NCI-H128 (cell line): ENCODE measurements around the gene AGBL4.

ENCODE experiments used
- DNase-seq: peaks from one replicate; lab custom pipeline; 2025; ENCODE audit not compliant: unreplicated experiment; lab: John Stamatoyannopoulos, UW

The AGBL4 gene

DNA sequence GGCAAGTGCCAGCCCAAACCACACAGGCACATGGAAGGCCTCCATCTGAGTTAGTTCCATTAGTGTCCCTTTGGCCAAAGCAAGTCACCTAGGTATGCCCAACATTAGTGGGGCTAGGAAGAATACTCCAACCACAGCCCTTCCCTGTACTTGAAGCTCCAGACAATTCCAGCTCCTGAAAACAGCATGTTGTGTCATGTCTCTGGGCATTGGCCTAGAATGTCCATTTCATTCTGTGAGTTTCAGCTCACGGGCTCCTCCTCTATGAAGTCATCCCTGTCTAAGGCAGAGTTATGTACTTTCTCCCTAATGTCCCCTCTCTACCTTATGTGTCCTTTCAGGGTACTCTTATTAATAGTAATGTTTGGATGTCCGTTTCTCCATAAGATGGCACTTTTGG is 1455.3 kb downstream of the AGBL4 start:
- DNase-seq, result no peak

GRCh38 chr1:48566492-48566891 is 1457.3 kb downstream of the AGBL4 start:
- DNase-seq, result no peak

DNA sequence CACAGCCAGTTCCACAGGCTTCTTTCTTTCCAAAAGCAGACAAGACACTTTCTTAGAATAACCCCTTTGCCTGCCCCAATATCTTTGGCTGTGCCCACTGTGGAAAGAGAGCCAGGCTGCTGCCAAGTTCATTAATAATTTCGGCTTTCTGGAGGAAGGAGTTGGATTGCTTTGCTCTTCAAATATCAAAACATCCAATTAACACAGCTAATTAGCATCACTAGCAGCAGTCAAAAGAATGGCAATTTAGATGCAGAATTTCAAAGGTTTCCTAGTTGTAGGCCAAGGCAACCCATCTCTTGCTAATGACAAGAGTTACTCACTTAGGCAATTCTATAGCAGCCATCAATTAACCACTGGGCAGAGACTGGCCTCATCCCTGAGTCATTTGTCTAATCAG is 1460.7 kb downstream of the AGBL4 start:
- no peak for DNase-seq

GRCh38 chr1:48561444-48561843 is 1462.3 kb downstream of the AGBL4 start:
- no peak for DNase-seq

- DNase-seq, result no peak
Observed at GRCh38 chr1:48560577-48560976, 1463.2 kb downstream of the AGBL4 start.

DNA sequence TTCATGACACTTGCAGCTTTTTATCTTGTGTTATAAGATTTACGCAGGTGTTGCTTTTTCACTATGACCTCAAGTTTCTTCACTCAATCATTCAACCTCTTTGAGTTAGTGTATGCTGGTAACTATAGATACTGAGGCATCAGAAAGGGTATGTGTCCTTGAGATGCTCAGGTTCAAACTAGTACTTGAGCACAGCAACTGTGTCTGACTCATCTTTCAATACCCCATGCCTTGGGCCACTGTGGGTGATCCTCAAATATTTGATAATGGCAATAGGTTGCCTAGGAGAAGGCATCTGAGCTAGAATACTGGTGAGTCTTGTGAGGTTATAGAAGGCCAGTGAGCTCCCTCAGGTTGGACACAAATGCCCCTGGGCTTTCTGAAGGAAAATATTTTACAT is 1463.6 kb downstream of the AGBL4 start:
- DNase-seq, result no peak

DNA sequence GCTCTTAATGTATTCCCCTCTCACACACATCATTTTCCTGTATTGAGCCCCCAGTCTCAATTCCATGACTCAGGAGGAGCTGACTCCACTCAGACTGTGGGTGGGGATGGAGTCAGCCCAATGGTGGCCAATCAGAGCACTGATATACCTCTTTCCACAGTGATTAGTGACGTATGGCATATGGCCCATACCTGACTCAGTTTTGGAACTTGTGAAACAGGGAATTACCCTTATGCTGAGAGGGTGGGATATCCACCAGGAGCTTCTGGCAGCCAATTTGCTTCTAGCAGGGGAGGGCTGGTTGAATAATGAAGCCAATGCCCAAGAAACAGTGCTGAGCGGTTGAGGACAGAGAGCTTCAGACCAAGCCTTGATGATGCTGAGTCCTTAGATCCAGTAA is 1465.4 kb downstream of the AGBL4 start:
- DNase-seq, result no peak

DNA sequence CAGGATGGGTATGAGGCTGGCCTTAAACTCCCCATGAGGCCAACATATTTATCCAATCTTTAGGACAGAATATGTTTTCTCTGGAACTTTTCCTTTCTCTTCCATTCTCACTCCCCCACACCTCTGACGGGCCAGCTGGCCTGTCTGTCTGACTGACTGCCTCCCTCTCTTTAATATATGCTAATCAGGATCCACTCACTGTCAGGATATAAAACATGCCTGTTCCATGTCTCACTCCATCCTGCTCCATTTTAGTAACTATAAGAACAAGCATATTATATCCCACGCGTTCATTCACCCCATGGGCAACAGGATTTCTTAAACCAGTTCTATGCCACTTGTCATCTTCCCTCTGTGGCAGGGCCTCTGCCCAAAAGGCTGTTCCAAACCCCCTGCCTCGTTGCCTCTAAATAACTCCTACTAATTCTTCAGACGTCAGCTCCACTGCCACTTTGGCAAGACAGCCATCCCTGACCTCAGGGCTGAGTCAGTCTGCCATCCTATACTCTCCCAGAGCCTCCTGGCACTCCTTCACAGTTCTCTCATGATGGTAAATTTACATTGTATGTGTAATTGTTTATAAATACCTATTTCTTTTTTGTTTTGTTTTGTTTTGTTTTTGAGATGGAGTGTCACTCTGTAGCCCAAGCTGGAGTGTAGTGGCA is 1467.4 kb downstream of the AGBL4 start:
- DNase-seq, result no peak

DNA sequence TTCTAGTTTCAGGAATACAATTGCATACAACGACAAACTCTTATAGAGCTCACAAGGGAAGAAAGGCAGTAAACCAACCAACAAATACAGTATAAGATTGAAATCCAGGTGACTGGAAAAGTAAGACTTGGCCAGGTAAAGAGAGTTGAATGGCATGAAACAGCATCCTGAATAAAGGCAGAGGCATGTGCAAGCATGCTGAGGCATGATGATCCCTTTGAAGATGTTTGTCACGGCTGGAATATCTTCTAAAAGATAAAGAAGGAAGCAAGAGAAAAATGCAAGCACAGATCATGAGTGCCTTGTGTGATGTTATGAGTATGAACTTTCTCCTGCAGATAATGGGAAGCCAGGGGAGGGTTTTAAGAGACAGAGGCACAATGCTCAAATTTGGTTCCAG is 1468.5 kb downstream of the AGBL4 start:
- no peak for DNase-seq

DNA sequence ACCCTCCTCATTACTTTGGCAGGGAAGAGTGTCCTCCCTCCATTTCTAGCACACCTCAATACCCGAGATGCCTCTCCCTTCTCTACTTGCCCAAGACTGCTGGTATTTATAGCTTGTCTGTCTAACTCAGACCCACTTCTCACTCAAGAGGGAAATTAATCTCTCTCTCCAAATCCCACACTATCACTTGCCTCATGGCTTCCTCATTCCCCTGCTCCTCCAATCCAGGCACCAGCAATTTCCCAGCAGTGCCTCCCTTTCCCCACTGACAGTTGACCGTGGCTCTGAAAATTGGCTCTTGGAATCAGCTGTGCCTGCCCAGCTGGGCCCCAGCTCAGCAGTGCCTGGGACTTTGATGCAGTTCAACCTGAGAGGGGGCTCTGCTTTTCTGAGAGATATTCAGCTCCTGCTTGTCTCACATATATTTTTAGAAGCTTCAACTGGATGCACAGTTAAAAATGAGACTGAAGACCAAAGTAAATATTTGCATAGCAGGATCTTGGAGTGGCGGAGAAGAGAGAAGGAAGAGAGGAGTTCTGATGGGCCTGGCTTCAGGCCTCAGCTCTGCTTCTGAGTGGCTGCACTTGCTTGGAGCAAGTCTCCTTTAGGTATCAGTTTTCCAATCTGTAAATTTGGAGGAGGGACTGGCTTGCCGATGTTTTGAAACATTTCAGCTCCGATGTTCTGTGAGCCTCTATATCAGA is 1470.7 kb downstream of the AGBL4 start:
- no peak for DNase-seq

GRCh38 chr1:48552420-48552819 is 1471.3 kb downstream of the AGBL4 start:
- DNase-seq, result no peak

DNA sequence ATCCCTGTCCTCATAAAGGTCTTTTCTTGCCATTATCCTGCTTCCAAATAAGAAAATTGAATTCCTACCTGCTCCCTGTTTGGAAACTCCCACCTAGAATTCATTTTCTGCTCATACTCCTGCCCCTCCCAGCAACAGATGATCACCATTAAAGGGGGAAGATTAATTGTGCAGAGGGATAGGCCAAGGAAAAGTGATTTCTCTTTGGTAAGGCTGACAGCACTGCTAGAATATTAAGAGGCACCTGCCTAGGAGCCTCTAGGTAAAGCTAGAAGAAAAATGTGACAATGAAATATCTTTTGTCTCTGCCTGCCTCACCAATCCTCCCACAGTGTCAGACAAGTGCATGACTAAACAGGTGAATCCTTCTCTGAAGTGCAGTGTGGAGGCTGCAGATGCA is 1474.8 kb downstream of the AGBL4 start:
- DNase-seq, result no peak

DNA sequence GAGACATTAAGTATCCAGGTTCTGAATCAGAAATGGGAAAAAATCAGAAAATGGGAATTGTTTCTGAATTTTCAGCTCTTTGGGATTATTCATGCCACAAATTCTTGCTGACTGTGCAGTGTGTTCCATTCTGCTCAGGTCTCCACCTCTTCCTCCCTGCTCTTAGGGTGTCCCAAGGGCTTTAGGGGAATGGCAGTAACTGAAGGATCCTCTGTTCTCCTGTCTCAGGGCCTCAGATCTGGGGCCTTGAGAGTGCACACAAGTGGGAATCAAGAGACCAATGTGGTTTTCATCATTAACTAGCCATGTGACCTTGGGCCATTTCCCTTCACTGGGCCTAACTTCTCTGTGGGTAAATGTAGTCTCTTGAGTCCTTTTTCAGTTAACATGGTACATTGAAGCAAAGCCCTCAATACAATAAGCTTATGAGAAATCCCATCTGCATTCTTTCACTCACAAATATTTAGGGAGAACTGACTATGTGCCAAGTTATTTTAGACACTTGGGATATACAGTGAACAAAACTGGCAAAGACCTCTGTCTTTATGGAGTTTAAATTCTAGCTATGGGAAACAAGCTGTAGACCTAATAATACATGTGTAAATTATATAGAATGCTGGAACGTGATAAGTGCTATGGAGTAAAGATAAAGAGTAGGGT is 1476.1 kb downstream of the AGBL4 start:
- no peak for DNase-seq

GRCh38 chr1:48543854-48544253 is 1479.9 kb downstream of the AGBL4 start:
- no peak for DNase-seq

DNA sequence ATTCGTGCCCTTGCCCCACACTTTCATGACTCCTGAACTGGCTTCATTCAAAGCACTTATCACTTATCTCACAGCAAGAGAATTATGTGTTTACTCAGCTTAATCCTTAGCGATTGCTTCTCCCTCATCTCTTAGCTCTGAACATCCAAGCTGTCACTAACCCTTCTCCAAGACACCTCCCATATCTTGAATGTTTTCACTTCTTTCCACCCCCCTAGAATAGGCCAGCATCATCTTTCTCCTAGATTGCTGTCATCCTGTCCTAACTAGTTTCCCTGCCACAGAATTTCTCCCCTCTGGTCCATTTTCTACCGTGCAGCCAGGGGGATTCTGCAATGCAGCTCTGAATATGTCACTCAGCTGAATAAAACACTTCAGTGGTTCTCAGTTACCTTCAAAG is 1483.2 kb downstream of the AGBL4 start:
- DNase-seq, result no peak

DNA sequence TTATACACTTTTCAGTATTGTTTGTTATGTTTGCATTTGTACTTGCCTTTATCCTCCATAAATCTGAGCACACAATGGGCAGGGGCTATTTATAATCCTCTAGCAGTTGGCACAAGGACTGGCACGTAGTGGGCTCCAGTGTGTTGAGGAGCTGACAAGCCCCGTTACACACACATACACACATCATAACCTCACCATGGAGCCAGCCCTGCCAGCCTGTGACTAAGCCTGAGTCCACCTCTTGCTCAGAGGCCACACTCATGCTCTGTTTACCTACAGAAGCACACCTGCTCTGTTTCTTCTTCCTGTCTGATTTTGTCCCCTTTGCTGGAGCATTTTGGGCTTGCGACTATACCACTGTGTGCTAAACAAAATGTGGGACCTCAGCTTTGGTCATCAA is 1487.3 kb downstream of the AGBL4 start:
- no peak for DNase-seq

DNA sequence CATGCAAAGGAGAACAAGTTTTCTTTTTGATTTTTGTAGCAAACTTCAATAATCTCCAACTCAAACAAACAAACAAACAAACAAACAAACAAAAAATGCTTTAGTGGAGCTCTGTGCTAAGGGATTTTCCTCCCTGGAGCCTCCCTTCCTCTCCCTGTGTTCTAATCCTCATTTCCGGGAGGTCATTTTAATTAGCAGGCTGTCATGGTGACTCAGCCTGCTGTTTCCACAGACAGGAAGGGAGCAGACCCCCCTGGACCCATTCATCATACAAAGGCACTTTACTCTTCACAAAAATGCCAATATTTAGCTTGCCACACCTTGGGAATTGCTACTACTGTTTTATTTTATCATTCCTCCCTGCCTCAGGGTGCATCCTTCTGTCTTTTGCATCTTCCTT is 1490.8 kb downstream of the AGBL4 start:
- no peak for DNase-seq

- no peak for DNase-seq
Observed at GRCh38 chr1:48530727-48531351, 1492.9 kb downstream of the AGBL4 start.

DNA sequence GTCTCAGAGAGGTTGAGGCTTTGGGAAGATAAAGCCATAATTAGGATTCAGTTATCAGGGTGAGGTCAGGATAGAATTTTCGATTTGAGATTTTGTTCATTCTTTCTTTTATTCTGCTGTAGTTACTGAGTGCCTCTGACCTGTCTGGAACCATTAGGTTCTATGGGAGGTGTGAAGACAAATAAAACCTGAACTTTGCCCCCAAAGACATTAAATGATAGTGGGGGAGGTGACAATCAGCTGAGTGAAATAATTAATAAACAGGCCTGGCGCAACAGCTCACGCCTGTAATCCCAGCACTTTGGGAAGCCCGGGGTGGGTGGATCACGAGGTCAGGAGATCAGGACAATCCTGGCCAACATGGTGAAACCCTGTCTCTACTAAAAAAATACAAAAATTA is 1496.7 kb downstream of the AGBL4 start:
- no peak for DNase-seq

DNA sequence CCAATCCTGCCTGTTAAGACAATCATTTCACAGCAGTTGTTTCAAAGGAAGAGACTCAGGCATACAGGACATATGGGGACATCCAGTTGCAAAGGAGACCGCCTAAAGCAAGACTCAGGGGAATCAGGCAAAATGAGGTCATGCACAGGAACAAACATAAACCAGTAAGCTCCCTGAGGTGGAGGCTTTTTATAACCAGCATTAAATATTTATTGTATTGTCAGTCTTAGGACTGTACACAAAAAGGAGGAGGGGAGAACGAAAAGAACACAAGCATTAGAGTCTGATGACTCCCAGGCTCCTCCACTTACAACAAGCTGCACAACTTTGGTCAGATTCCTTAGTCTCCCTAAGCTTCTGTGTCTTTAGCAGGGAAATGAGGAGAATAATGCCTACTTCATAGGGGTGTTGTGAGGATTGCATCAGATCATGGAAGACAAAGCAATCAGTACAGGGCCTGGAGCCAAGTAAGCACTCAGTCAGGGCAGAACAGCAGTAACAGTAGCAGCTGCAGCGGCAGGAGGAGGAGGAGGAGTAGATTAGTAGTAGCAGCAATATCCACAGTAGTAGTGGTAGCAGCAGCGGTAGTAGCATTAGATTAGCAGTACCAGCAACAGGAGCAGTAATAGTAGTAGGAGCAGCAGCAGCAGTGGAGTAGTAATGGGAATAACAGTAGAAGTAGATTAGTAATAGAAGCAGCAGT is 1497.6 kb downstream of the AGBL4 start:
- DNase-seq, result peak; percentile 62

DNA sequence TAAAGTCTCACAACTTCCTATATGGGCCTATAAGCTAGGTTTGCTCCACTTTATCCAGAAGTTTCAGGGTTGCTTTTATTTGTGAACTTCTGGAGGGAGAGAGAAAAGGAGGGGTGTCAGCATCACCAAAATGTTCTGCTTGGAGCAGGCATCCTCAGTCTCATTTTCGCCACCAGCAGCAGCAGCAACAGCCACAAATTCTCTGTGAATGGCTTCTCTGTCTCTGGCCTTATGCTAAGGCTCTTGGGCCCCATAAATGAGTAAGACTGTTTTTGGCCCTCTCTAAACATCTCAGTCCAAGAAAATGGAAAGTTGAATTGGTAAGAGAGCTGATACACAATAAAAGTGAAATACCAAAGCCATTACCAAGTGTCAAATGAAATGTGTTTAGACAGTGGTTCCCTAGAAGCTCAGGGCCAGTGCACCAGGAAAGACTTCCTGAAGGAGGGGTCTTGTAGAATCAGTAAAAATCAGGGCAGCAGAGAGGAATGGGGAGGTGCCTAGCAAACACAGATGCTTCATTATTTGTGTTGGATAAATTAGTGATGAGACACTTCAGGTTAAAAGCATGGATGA is 1498.8 kb downstream of the AGBL4 start:
- no peak for DNase-seq
